Measurements from ENCODE around the gene ARTN. TPM values are rescaled to one million over a fixed set of nuclear protein-coding genes. Genes with fewer than 3 reads are reported as not detected.
A peak's percentile ranks its signal among the peaks of the same experiment; 100 is the strongest.

ARTN gene
- polyA plus RNA-seq, 6 donors from 2014 or later = not detected

DNA sequence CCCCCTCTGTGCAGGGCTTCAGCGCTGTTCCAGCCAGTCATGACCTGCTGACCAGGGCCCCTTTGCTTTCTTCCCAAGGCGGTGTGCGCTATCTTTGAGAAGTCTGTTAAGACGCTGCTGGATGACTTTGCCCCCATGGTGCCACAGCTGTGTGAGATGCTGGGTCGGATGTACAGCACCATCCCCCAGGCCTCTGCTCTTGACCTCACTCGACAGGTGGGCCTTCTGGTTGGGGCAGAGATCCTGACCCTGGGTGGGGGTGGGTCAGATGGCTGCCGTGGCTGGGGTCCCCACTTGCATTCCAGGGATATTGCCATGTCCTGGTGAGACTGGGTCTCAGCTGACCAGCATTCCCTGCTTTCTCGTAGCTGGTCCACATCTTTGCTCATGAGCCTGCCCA, 27.2 kb downstream of the ARTN start:
- no peaks in the 10 kb centered on the region for H3K4me1 Mint-ChIP-seq
- ATAC-seq (ENCODE audit: low read depth in 2 of 2) (no peak), DNase-seq (no peak)
- no peaks in the 10 kb centered on the region for H3K9me3 Mint-ChIP-seq
- peaks cover 0 to 30% of the 10 kb centered on the region in 2 donors for H3K36me3 Mint-ChIP-seq
- H3K27me3 Mint-ChIP-seq = no peaks in the 10 kb centered on the region
- no peak overlapping the region for H3K4me3 Mint-ChIP-seq
- no peak overlapping the region for H3K27ac Mint-ChIP-seq

- H3K27ac Mint-ChIP-seq = no peak overlapping the region
- H3K36me3 Mint-ChIP-seq = peaks cover 0 to 30% of the 10 kb centered on the region in 2 donors
- H3K27me3 Mint-ChIP-seq = no peaks in the 10 kb centered on the region
- no peak overlapping the region for H3K4me3 Mint-ChIP-seq
- H3K9me3 Mint-ChIP-seq = no peaks in the 10 kb centered on the region
- ATAC-seq (ENCODE audit: low read depth in 2 of 2) (no peak), DNase-seq (no peak)
- H3K4me1 Mint-ChIP-seq = no peaks in the 10 kb centered on the region
Measured at GRCh38 chr1:43961692-43962091, 28.1 kb downstream of the ARTN start.

DNA sequence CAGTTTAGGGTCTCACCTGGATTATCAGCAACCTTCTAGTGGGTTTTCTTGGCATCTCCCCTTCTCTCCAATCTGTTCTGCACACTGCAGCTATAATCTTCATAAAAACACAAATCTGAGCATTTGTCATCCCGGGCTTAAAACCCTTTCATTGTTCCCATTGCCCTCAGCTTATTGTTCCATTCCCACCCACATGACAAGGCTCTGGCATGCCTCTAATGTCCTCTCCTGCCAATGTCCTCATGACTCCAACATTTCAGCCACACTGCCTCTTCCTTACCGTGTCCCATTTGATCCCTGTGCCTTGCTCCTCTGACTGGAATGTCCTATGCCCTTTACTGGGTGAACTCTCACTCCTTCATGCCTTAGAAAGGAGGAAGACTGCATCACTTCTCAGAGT, 28.7 kb downstream of the ARTN start:
- DNase-seq = no peak
- Mint-ChIP-seq H3K27me3 (no peaks in the 10 kb centered on the region), H3K9me3 (no peaks in the 10 kb centered on the region), H3K4me3 (no peak overlapping the region), H3K36me3 (peaks cover 0 to 27% of the 10 kb centered on the region in 2 donors), H3K27ac (no peak overlapping the region), H3K4me1 (no peaks in the 10 kb centered on the region)
- no peak for ATAC-seq (ENCODE audit: low read depth in 2 of 2)

GRCh38 chr1:43963006-43963405, 29.4 kb downstream of the ARTN start:
- Mint-ChIP-seq H3K4me1 (peaks cover 0 to 3% (median 0%) of the 10 kb centered on the region in 3 donors), H3K9me3 (no peaks in the 10 kb centered on the region), H3K27ac (no peak overlapping the region), H3K27me3 (no peaks in the 10 kb centered on the region), H3K4me3 (no peak overlapping the region), H3K36me3 (peaks cover 0 to 22% of the 10 kb centered on the region in 2 donors)
- DNase-seq (no peak), ATAC-seq (ENCODE audit: low read depth in 2 of 2) (no peak)

- Mint-ChIP-seq H3K4me3 (no peak overlapping the region), H3K27me3 (no peaks in the 10 kb centered on the region), H3K27ac (no peak overlapping the region), H3K4me1 (peaks cover 0 to 4% (median 0%) of the 10 kb centered on the region in 3 donors), H3K36me3 (peaks cover 0 to 13% of the 10 kb centered on the region in 2 donors), H3K9me3 (no peaks in the 10 kb centered on the region)
- DNase-seq (no peak), ATAC-seq (ENCODE audit: low read depth in 2 of 2) (no peak)
Measured at GRCh38 chr1:43963890-43964289, 30.3 kb downstream of the ARTN start.

GRCh38 chr1:43965316-43965715, 31.7 kb downstream of the ARTN start:
- Mint-ChIP-seq H3K27ac (no peak overlapping the region), H3K36me3 (peaks cover 0 to 9% of the 10 kb centered on the region in 2 donors), H3K9me3 (no peaks in the 10 kb centered on the region), H3K27me3 (no peaks in the 10 kb centered on the region), H3K4me3 (no peak overlapping the region), H3K4me1 (peaks cover 11 to 14% (median 13%) of the 10 kb centered on the region in 3 donors)
- ATAC-seq (ENCODE audit: low read depth in 2 of 2) (no peak), DNase-seq (no peak)

- ATAC-seq (ENCODE audit: low read depth in 2 of 2) (no peak), DNase-seq (no peak)
- Mint-ChIP-seq H3K9me3 (no peaks in the 10 kb centered on the region), H3K4me3 (peak overlapping the region in 2 of 8 donors; percentile 3 to 28), H3K27me3 (no peaks in the 10 kb centered on the region), H3K27ac (no peak overlapping the region), H3K36me3 (no peaks in the 10 kb centered on the region), H3K4me1 (peaks cover 24 to 29% (median 26%) of the 10 kb centered on the region in 3 donors)
Measured at GRCh38 chr1:43968348-43968948, 34.8 kb downstream of the ARTN start.

DNA sequence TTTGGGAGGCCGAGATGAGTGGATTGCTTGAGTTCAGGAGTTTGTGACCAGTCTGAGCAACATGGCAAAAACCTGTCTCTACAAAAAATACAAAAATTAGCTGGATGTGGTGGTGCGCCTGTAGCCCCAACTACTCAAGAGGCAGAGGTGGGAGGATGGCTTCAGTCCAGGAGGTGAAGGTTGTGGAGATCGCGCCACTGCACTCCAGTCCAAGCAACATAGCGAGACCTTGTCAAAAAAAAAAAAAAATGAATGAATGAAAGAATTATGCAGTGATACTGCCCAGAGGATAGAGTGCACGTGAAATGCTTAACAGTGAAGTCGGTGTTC, 35.8 kb downstream of the ARTN start:
- H3K9me3 Mint-ChIP-seq = no peaks in the 10 kb centered on the region
- peak overlapping the region in 4 of 6 donors; percentile 4 to 77 (median 58) for H3K27ac Mint-ChIP-seq
- H3K36me3 Mint-ChIP-seq = no peaks in the 10 kb centered on the region
- H3K4me3 Mint-ChIP-seq = peak overlapping the region; percentile 89 to 98 (median 96)
- no peak for ATAC-seq (ENCODE audit: low read depth in 2 of 2)
- DNase-seq = no peak
- no peaks in the 10 kb centered on the region for H3K27me3 Mint-ChIP-seq
- peaks cover 32 to 38% (median 35%) of the 10 kb centered on the region in 3 donors for H3K4me1 Mint-ChIP-seq

DNA sequence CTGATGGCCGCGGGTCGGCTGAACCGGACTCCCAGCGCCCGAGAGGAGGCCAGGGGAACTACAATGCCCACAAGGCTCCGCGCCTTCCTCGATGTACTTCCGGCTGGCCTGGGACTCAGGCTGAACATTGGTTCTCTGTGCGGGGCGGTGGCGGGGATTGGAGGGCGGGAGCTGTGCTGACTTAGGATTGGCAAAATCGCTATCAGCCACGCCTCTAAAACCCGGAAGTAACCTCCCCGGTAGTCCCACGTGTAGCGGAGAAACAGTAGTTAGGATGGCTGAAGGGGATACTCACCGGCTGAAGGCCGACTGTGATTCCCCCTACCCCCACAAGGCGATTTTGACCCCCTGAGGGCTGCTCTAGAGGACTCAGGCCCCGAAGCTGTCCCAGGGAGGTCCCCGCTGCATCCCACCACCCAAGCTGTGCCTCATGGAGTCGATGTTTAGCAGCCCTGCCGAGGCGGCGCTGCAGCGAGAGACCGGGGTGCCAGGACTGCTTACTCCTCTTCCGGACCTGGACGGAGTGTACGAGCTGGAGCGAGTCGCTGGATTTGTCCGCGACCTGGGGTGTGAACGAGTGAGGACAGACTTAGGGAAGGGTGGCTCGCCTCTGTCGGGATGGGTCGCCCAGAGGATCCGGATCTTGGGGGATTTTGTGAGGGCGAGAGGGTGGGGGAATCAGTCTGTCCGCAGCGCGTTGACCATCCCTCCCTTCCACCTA, 36.3 kb downstream of the ARTN start, which contains the start of gene DPH2:
DPH2 (plus strand) TSS at position 265 of the 721 bp plus-strand sequence; CDS start at position 431, 166 bp downstream.
- ATAC-seq (ENCODE audit: low read depth in 2 of 2) (peak; percentile 85 to 86), DNase-seq (peak; percentile 91)
- Mint-ChIP-seq H3K4me3 (peak within 1 kb of the TSS; percentile 89 to 98 (median 96)), H3K36me3 (no peaks in the 10 kb centered on the region), H3K27ac (peak within 1 kb of the TSS; percentile 52 to 92 (median 71)), H3K4me1 (peaks cover 33 to 39% (median 37%) of the 10 kb centered on the region in 3 donors), H3K27me3 (no peaks in the 10 kb centered on the region), H3K9me3 (no peaks in the 10 kb centered on the region)

GRCh38 chr1:43970502-43970901, 36.9 kb downstream of the ARTN start:
- H3K4me3 Mint-ChIP-seq = peak overlapping the region; percentile 89 to 98 (median 96)
- peak overlapping the region in 4 of 6 donors; percentile 11 to 92 (median 76) for H3K27ac Mint-ChIP-seq
- H3K4me1 Mint-ChIP-seq = peaks cover 34 to 41% (median 40%) of the 10 kb centered on the region in 3 donors
- ATAC-seq (ENCODE audit: low read depth in 2 of 2) (no peak), DNase-seq (no peak)
- no peaks in the 10 kb centered on the region for H3K36me3 Mint-ChIP-seq
- H3K27me3 Mint-ChIP-seq = no peaks in the 10 kb centered on the region
- no peaks in the 10 kb centered on the region for H3K9me3 Mint-ChIP-seq

DNA sequence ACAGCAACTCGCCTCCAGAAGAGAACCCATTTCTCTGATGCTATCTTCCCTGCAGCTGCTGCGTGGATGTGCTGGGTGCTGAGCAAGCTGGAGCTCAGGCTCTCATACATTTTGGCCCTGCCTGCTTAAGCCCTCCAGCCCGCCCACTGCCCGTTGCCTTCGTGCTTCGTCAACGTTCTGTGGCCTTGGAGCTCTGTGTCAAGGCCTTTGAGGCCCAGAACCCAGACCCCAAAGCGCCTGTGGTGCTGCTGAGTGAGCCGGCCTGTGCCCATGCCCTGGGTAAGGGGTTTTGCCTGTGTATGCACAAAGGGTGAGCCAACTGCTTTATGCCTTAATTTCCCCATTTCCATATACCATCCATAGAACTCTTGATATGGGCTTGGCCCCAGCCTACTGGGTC, 37.3 kb downstream of the ARTN start:
- no peaks in the 10 kb centered on the region for H3K27me3 Mint-ChIP-seq
- no peak for ATAC-seq (ENCODE audit: low read depth in 2 of 2)
- peaks cover 39 to 45% (median 44%) of the 10 kb centered on the region in 3 donors for H3K4me1 Mint-ChIP-seq
- H3K9me3 Mint-ChIP-seq = no peaks in the 10 kb centered on the region
- H3K27ac Mint-ChIP-seq = peak overlapping the region in 1 of 6 donors; percentile 79
- no peak for DNase-seq
- H3K4me3 Mint-ChIP-seq = peak overlapping the region; percentile 89 to 98 (median 96)
- H3K36me3 Mint-ChIP-seq = no peaks in the 10 kb centered on the region

DNA sequence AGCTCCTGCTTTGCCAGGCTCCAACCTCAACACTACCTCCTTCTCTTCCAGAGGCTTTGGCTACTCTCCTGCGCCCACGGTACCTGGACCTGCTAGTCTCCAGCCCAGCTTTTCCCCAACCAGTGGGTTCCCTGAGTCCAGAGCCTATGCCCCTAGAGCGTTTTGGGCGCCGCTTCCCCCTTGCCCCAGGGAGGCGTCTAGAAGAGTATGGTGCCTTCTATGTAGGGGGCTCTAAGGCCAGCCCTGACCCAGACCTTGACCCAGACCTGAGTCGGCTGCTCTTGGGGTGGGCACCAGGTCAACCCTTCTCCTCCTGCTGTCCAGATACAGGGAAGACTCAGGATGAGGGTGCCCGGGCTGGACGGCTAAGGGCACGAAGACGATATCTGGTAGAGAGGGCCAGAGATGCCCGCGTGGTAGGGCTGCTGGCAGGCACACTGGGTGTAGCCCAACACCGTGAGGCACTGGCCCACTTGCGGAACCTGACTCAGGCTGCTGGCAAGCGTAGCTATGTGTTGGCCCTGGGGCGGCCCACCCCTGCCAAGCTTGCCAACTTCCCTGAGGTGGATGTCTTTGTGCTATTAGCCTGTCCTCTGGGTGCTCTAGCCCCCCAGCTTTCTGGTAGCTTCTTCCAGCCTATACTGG, 37.9 kb downstream of the ARTN start:
- no peak for DNase-seq
- Mint-ChIP-seq H3K36me3 (peaks cover 0 to 1% of the 10 kb centered on the region in 2 donors), H3K27me3 (no peaks in the 10 kb centered on the region), H3K4me3 (peak overlapping the region; percentile 52 to 98 (median 95)), H3K9me3 (no peaks in the 10 kb centered on the region), H3K4me1 (peaks cover 42 to 51% (median 49%) of the 10 kb centered on the region in 3 donors), H3K27ac (no peak overlapping the region)
- no peak for ATAC-seq (ENCODE audit: low read depth in 2 of 2)

GRCh38 chr1:43973981-43974442, 40.4 kb downstream of the ARTN start:
- DNase-seq = no peak
- peak overlapping the region; percentile 94 to 98 (median 96) for H3K4me3 Mint-ChIP-seq
- peak overlapping the region; percentile 62 to 97 (median 84) for H3K27ac Mint-ChIP-seq
- ATAC-seq (ENCODE audit: low read depth in 2 of 2) = no peak
- H3K27me3 Mint-ChIP-seq = no peaks in the 10 kb centered on the region
- H3K9me3 Mint-ChIP-seq = no peaks in the 10 kb centered on the region
- peaks cover 8 to 18% of the 10 kb centered on the region in 2 donors for H3K36me3 Mint-ChIP-seq
- H3K4me1 Mint-ChIP-seq = peaks cover 55 to 74% (median 73%) of the 10 kb centered on the region in 3 donors
